Measurements from ENCODE around the gene TAS2R16. TPM values are rescaled to one million over a fixed set of nuclear protein-coding genes. Genes with fewer than 3 reads are reported as not detected.
A peak's percentile ranks its signal among the peaks of the same experiment; 100 is the strongest.

Gene TAS2R16
- total and polyA plus RNA-seq, 2 of the 13 experiments (the other 11 are each of a cell fraction or from before 2014, with no cell fraction given): not detected

DNA sequence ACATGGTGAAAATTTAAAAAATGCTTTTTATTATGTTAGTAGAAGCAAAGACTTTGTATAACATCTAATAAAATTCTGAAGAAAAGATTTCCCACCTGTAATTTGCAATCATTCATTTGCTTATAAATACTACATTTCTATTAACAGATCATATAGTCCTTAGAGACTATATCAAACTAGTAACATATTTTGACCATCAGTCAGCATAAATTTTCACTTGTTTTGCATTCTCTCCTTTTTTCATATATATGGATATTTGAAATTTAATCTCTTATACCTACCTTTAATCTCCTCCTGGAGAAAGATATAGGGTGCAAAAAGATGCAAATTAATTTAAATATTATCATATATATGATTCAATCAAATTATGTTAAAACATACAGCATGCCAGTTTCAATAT lies 16.9 kb upstream of the TAS2R16 start:
- ChIA-PET CTCF (ENCODE audit: low intra/inter-chr PET ratio, low total read pairs) (no interaction called here), POLR2A (no interaction called here)
- ATAC-seq: no peak
- H3K27me3 ChIP-seq (ENCODE audit: control insufficient read depth in 1 of 2, insufficient read depth in 2 of 2, low read length in 2 of 2): no peaks in the 10 kb centered on the region
- H3K4me2 ChIP-seq (ENCODE audit: low read depth, low read length): no peak overlapping the region
- H3K79me2 ChIP-seq (ENCODE audit: insufficient read depth, low read length): no peaks in the 10 kb centered on the region
- H3K36me3 ChIP-seq (replicated peaks in 1 of 2; ENCODE audit: control insufficient read depth in 1 of 2, insufficient read depth in 2 of 2, low read length in 2 of 2): no peaks in the 10 kb centered on the region
- no peaks in the 10 kb centered on the region for H3K4me1 ChIP-seq (ENCODE audit: insufficient read depth, low read length)
- in situ Hi-C loops (cut with HindIII; ENCODE audit: extremely low pct_ligation_motif_present, low pct_unique_long_range_greater_than_20kb) (no loop called here), intact Hi-C loops (cut with micrococcal nuclease; ENCODE audit: unreplicated experiment) (no loop called here)
- no TSS peak for BruUV-seq (replicated peaks)
- no peak overlapping the region for H3K27ac ChIP-seq (ENCODE audit: extremely low read length, insufficient read depth, low read length)
- no peaks in the 10 kb centered on the region for H4K20me1 ChIP-seq (ENCODE audit: insufficient read depth, low read length)
- no peak overlapping the region for H2AFZ ChIP-seq (ENCODE audit: low read length)
- TF ChIP-seq MAFK (conservative IDR thresholded peaks at IDR 0.05 in 1 of 2, IDR thresholded peaks at IDR 0.05 in 1 of 2; ENCODE audit: low read length in 2 of 2) (peak; percentile 44 to 74; a peak in 3 of 4 replicates), MAFF (IDR thresholded peaks at IDR 0.05; ENCODE audit: low read depth, low read length) (peak; percentile 66; the same call in 1 of the 2 replicates)
- TF ChIP-seq, protein P1, sequence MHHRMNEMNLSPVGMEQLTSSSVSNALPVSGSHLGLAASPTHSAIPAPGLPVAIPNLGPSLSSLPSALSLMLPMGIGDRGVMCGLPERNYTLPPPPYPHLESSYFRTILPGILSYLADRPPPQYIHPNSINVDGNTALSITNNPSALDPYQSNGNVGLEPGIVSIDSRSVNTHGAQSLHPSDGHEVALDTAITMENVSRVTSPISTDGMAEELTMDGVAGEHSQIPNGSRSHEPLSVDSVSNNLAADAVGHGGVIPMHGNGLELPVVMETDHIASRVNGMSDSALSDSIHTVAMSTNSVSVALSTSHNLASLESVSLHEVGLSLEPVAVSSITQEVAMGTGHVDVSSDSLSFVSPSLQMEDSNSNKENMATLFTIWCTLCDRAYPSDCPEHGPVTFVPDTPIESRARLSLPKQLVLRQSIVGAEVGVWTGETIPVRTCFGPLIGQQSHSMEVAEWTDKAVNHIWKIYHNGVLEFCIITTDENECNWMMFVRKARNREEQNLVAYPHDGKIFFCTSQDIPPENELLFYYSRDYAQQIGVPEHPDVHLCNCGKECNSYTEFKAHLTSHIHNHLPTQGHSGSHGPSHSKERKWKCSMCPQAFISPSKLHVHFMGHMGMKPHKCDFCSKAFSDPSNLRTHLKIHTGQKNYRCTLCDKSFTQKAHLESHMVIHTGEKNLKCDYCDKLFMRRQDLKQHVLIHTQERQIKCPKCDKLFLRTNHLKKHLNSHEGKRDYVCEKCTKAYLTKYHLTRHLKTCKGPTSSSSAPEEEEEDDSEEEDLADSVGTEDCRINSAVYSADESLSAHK (CRISPR knock-in tag; IDR thresholded peaks at IDR 0.05; ENCODE audit: borderline replicate concordance): no peak
- H3K4me3 ChIP-seq (replicated peaks in 1 of 3; ENCODE audit: insufficient read depth in 1 of 3, low read depth in 2 of 3, low read length in 3 of 3): no peak overlapping the region
- no peak overlapping the region for H3K9ac ChIP-seq (ENCODE audit: insufficient read depth, low read depth, low read length)
- DNase-seq (ENCODE audit: low spot score): no peak
- H3K9me3 ChIP-seq (ENCODE audit: low read length): no peaks in the 10 kb centered on the region
- no peak for FAIRE-seq

DNA sequence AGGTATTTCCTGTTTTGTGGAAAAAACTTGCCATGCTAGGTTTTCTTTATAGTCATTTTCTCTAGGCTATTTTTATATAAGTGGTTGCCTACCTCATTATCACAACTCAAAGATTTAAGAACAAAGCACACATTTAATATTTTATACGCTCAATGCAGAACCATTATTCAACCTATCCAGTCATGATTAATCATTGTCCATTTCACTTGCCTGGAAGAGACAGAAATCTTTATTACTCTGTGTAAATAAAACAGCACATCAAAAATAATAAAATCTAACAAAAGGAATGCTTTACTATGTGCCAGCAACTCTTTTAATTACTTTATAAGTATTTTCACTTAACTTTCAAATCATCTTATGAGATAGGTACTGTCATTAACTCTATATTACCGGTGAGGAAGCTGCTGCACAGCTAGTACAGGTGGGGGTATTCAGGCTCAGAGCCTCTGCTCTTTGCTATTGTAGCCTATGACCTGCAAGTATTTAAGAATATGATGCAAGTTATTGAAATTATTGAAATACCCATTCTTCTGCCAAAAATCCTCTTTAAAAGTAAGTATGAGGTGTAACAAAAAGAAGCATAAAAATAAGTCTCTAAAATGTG lies 16.4 kb upstream of the TAS2R16 start:
- Histone ChIP-seq H3K4me2 (ENCODE audit: low read depth, low read length) (no peak overlapping the region), H3K4me1 (ENCODE audit: insufficient read depth, low read length) (no peaks in the 10 kb centered on the region), H4K20me1 (ENCODE audit: insufficient read depth, low read length) (no peaks in the 10 kb centered on the region), H3K36me3 (replicated peaks in 1 of 2; ENCODE audit: control insufficient read depth in 1 of 2, insufficient read depth in 2 of 2, low read length in 2 of 2) (no peaks in the 10 kb centered on the region), H2AFZ (ENCODE audit: low read length) (no peak overlapping the region), H3K79me2 (ENCODE audit: insufficient read depth, low read length) (no peaks in the 10 kb centered on the region), H3K9me3 (ENCODE audit: low read length) (no peaks in the 10 kb centered on the region), H3K9ac (ENCODE audit: insufficient read depth, low read depth, low read length) (no peak overlapping the region), H3K27me3 (ENCODE audit: control insufficient read depth in 1 of 2, insufficient read depth in 2 of 2, low read length in 2 of 2) (no peaks in the 10 kb centered on the region), H3K4me3 (replicated peaks in 1 of 3; ENCODE audit: insufficient read depth in 1 of 3, low read depth in 2 of 3, low read length in 3 of 3) (no peak overlapping the region), H3K27ac (ENCODE audit: extremely low read length, insufficient read depth, low read length) (no peak overlapping the region)
- 0% methylated on average over 2 of the region's 2 CpGs for WGBS (ENCODE audit: low lambda C conversion rate)
- FAIRE-seq (no peak), ATAC-seq (no peak), DNase-seq (ENCODE audit: low spot score) (no peak)
- ChIA-PET CTCF (ENCODE audit: low intra/inter-chr PET ratio, low total read pairs) (no interaction called here), POLR2A (no interaction called here)
- in situ Hi-C loops (cut with HindIII; ENCODE audit: extremely low pct_ligation_motif_present, low pct_unique_long_range_greater_than_20kb): no loop called here
- no TSS peak for BruUV-seq (replicated peaks)
- intact Hi-C loops (cut with micrococcal nuclease; ENCODE audit: unreplicated experiment): no loop called here
- no peak for TF ChIP-seq SPEN (CRISPR knock-in tag; IDR thresholded peaks at IDR 0.05; ENCODE audit: low read depth)
- TF ChIP-seq ZNF101 (CRISPR knock-in tag; IDR thresholded peaks at IDR 0.05; ENCODE audit: borderline replicate concordance, low read depth): no peak
- TF ChIP-seq, protein P2, sequence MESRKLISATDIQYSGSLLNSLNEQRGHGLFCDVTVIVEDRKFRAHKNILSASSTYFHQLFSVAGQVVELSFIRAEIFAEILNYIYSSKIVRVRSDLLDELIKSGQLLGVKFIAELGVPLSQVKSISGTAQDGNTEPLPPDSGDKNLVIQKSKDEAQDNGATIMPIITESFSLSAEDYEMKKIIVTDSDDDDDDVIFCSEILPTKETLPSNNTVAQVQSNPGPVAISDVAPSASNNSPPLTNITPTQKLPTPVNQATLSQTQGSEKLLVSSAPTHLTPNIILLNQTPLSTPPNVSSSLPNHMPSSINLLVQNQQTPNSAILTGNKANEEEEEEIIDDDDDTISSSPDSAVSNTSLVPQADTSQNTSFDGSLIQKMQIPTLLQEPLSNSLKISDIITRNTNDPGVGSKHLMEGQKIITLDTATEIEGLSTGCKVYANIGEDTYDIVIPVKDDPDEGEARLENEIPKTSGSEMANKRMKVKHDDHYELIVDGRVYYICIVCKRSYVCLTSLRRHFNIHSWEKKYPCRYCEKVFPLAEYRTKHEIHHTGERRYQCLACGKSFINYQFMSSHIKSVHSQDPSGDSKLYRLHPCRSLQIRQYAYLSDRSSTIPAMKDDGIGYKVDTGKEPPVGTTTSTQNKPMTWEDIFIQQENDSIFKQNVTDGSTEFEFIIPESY (CRISPR knock-in tag; IDR thresholded peaks at IDR 0.05): no peak
- no peak for TF ChIP-seq MATR3 (CRISPR knock-in tag; IDR thresholded peaks at IDR 0.05)
- TF ChIP-seq ZC3H13 (CRISPR knock-in tag; IDR thresholded peaks at IDR 0.05): no peak
- TF ChIP-seq, protein P3, sequence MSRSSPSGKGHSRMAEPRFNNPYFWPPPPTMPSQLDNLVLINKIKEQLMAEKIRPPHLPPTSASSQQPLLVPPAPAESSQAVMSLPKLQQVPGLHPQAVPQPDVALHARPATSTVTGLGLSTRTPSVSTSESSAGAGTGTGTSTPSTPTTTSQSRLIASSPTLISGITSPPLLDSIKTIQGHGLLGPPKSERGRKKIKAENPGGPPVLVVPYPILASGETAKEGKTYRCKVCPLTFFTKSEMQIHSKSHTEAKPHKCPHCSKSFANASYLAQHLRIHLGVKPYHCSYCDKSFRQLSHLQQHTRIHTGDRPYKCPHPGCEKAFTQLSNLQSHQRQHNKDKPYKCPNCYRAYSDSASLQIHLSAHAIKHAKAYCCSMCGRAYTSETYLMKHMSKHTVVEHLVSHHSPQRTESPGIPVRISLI (CRISPR knock-in tag; IDR thresholded peaks at IDR 0.05; ENCODE audit: borderline replicate concordance): no peak
- no peak for TF ChIP-seq FOXO1 (CRISPR knock-in tag; IDR thresholded peaks at IDR 0.05)

Data from HepG2 (cell line).